HPDE6-E6E7 (cell line): Measurements from ENCODE around the gene ALDH1B1.

ENCODE experiments used
- DNase-seq: peaks from one replicate; pipeline ENCODE4 v3.0.0; 2011; ENCODE audit warnings: missing footprints; ENCODE audit errors: extremely low spot score

Gene ALDH1B1

DNA sequence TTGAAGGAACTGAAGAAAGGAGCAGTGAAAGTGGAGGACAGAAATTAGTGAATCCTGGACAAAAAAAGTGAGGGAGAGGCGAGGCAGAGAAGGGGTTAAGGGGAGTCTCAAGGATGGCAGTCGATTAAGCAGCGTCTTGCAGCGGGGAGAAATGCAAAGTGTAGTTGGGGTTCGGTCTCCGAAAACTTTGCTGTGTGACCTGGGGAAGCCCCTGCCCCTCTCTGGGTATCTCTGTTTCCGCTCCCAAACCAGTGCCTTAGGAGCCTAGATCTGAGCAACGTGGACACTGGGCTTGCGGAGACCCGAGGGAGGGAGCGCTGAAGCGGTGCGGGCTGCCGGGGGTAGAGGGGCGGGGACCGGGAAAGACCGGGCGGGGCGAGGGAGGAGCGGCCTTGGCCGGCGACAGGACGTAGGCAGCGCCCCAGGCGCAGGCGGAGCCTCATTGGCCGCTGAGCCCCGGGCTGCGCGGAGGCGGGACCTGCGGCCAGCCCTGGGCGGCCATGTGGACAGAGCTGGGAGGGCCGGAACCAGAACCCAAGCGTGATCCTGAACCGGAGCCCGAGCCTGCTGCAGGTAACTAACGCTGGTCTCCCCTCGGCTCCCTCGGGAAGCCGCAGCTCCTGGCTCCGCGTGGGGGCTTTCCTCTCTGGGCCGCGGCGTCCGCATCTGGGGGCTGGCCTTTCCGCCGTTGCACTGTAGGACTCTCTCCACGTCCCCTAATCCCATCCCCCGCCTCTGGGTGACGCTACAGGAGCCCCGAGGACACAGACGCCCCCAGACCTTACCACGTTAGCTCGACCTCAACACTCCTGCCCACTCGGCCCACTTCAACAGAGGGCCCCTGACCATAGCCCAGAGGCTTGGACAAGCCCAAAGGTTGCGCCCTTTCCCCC, at the start of gene ALDH1B1:
TSS of gene ALDH1B1 (plus strand) at position 468 of the 893 bp plus-strand sequence. CDS start 3,047 bp downstream, outside the sequence.
- peak; percentile 80 for DNase-seq

DNA sequence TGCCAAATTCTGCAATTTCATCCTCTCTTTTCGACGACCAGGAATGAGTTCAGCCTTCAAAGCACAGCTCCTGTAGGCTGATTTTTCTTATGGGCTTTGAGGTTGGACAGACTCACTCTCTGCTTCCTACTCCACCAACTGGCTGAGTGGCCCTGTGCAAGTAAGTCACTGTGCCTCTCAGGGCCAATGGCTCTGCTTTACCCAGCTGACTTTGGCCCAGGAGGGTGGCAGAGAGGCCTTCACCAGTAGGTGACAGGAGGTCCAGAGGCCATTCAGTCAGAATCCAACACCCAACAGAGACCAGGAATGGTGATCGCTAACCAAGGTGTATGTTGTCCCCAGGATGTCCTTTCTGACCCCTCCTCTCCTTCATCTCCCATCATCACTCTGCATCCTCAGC, 49.5 kb upstream of the ALDH1B1 start:
- DNase-seq, result no peak

DNA sequence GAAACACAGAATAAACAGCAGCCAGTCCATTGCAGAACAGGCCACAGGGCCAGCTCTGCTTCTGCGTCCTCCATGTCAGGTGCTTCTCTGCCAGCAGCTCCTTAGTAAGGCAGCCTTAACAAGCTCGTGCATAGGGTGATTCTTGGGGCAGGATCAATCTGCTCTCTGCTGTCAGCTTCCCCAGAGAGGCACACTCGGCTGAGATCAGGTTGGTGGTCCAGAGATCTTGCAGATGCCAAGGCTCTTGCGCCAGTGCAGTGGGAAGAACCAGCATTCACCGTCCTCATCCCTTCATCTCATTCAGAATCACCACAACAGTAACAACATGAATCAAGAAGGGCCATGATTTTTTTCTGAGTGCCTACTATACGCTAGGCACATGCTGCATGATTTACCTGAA, 49.0 kb upstream of the ALDH1B1 start:
- DNase-seq, result no peak

DNA sequence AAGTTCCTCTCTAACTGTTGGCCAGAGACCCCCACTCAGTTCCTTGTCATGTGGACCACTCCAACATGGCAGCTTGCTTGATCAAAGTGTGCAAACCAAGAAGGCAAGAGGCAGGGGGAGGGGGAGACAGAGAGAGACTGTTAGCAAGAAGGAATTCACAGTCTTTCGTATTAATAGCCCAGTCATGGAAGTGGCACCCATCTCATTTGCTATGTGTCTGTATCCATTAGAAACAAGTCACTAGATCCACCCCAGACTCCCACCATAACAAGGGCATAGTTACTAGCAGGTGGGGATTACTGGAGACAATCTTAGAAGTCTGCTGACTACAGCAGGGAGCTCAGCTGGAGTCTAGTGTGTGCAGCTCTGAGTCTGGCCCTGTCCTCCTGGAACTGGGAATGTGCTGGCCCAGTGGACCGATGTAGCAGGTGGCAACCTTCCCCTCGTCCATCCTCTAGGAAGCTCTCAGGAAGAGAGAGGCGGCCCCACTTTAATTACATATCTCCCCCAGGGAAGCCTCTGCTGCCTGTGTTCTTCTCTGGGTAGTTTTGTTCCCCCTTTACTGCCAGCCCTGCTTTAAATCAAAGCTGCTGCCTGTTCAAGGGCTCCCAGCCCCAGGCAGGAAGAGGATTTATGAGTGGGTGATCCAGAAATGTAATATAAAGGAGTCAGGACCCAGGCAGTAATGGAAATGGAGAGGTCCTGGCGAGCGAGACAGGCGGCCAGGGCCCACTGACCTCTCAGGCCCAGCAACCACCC, 47.8 kb upstream of the ALDH1B1 start:
- DNase-seq, result no peak

GRCh38 chr9:38345851-38346755, 46.4 kb upstream of the ALDH1B1 start:
- DNase-seq, result no peak

- no peak for DNase-seq
Observed at GRCh38 chr9:38346811-38347210, 45.7 kb upstream of the ALDH1B1 start.

DNA sequence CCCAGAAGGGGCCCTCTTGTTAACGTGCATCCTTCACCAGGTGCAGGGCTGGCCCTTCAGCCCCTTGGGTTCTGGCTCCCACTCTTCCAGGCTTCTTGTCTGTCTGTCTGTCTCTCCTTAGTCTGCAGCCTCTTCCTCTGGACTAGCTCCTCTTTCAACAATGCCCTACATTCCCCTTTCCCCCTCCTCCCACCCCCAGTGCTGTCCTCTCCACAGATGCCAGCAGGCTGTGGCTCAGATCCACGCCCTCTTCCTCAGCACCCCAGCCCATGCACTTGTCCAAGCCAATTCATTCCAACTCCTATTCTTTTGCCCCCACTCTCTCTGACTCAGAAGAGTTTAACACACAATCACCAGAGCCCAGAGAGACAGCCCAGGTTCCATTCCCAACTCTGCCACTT, 45.2 kb upstream of the ALDH1B1 start:
- DNase-seq, result no peak

- no peak for DNase-seq
Observed at GRCh38 chr9:38347946-38348345, 44.6 kb upstream of the ALDH1B1 start.

- no peak for DNase-seq
Observed at GRCh38 chr9:38350529-38350928, 42.0 kb upstream of the ALDH1B1 start.

- DNase-seq, result no peak
Observed at GRCh38 chr9:38352530-38353328, 39.8 kb upstream of the ALDH1B1 start.

DNA sequence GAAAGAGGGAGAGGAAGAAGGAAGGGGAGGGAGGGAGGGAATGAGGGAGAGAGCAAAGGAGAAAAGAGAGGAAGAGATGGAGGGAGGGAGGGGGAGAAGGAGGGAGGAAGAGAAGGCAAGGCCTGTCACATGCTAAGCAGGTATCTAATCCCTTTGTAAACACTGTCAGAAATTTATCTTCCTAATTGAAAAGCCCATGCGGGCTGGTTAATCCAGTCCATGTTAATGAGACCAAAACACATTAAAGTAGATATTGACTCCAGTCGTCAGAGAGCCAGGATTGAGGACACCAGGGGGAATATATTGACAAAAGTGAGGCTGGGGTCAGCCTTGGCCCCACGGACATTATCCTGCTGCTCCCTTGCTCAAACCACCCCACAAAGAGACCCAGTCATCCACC, 37.4 kb upstream of the ALDH1B1 start:
- no peak for DNase-seq

GRCh38 chr9:38355517-38356120, 36.9 kb upstream of the ALDH1B1 start:
- DNase-seq, result no peak

GRCh38 chr9:38356851-38357250, 35.7 kb upstream of the ALDH1B1 start:
- DNase-seq, result no peak

- no peak for DNase-seq
Observed at GRCh38 chr9:38357350-38358114, 35.0 kb upstream of the ALDH1B1 start.

DNA sequence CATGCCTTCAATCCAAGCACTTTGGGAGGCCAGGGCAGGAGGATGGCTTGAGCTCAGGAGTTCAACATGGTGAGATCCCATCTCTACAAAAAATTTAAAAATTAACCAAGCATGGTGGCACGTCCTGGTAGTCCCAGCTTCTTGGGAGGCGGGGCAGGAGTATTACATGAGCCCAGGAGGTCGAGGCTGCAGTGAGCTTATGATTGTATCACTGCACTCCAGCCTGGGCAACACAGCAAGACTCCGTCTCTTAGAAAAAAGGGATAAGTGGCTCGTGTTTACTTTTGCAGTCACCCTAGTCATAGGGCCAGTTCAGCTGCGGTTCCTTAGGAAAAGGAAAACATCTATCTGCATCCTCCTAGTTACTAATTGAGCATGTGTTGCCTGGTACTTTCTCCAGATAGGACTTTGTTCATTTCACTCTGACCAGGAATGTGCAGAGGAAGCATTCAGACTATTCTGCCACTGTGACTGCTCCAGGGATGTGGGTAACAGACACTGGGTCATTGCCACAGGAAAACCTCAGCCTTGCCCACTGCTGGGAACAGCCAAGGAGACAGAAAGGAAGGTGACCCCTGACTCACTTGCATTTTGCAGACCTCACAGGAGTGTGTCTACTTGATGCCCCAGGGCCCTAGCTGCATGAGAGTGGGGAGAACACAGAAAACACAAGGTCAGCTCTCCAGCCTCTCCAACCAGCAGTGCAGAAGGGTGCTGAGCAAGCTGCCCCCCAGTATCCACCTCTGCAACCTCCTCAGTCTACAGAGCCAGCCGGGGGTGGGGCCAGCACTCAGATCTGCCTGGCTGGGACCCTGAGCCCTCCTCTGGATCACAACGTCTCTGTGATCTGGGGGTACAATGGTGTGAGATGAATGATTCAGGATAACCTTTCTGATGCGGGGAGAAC, 33.9 kb upstream of the ALDH1B1 start:
- no peak for DNase-seq

DNA sequence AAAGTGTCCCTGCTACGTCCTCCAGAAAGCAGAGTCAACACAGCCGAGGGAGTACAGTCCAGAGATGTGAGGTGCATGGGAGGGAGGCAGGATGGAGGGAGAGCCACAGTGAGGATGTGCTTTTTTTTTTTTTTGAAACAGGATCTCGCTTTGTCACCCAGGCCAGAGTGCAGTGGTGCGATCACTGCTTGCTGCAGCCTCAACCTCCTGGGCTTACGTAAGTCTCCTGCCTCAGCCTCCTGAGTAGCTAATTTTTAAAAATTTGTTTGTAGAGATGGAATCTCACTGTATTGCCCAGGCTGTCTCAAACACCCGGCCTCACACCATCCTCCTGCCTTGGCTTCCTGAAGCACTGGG, 33.2 kb upstream of the ALDH1B1 start:
- no peak for DNase-seq

DNA sequence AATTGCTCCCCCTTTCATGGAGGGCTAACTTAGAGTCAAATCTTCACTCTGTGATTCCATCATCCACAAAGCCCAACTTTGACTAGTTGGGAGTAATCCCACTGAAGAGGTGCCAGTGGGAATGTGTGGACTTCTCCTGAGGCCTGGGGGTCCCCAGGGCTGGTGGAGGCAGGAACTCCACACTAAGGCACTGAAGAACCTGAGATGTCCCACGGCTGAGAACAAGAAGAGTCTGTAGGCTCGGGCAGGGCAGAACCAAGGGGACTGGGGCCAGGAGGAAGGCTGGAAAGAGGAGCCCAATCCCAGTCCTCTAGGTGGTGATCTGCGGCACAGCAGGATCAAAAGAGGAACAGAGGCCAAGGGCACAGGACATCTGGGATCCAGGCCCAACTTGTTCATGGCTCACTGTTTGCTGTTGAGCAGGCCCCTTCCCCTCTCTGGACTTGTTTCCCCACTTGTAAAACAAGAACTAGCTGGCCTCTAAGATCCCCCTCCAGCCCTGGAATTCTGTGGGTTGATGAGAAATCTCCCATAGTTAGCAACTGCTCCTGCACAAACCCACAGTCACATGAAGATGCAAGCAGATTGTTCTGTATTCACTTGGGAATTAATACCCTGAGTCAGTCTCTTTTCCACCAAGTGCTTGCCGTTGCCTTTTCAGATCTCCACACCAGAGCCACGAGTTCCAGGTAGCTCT, 32.7 kb upstream of the ALDH1B1 start:
- no peak for DNase-seq

GRCh38 chr9:38360839-38361472, 31.5 kb upstream of the ALDH1B1 start:
- DNase-seq, result no peak
